HepG2 (cell line): ENCODE measurements around the gene ROM1. TPM values are rescaled to one million over a fixed set of nuclear protein-coding genes. Genes with fewer than 3 reads are reported as not detected.

Experiments
- ARNT ChIP-seq: fragments of 450-650 bp; IDR thresholded peaks from 2 replicates; pipeline ENCODE4 v1.6.1; 2017
- BHLHE40 ChIP-seq: IDR thresholded peaks from 2 replicates; pipeline ENCODE4 v1.6.1; 2011; ENCODE audit warnings: low read length, improper control_type of control experiment
- FOXA3 ChIP-seq: IDR thresholded peaks from 2 replicates; pipeline ENCODE4 v1.6.1; 2016; ENCODE audit warnings: missing genetic modification reagents, missing compliant biosample characterization
- FOXJ3 ChIP-seq: sonication (generic); formaldehyde crosslinking; IDR thresholded peaks from 2 replicates; pipeline ENCODE4 v1.4.0; 2020; ENCODE audit warnings: missing genetic modification reagents, mild to moderate bottlenecking, borderline replicate concordance
- FOXK2 ChIP-seq: fragments of 450-650 bp; IDR thresholded peaks from 2 replicates; pipeline ENCODE4 v1.6.1; 2016
- FOXM1 ChIP-seq: sonication (generic); formaldehyde crosslinking; IDR thresholded peaks from 2 replicates; pipeline ENCODE4 v1.5.0; 2020; ENCODE audit warnings: missing genetic modification reagents
- GATAD1 ChIP-seq: IDR thresholded peaks from 2 replicates; pipeline ENCODE4 v1.6.1; 2016; ENCODE audit warnings: missing genetic modification reagents, missing compliant biosample characterization
- HIVEP1 ChIP-seq: sonication (generic); formaldehyde crosslinking; IDR thresholded peaks from 2 replicates; pipeline ENCODE4 v1.4.0; 2020; ENCODE audit warnings: mild to moderate bottlenecking, missing genetic modification reagents
- HNF4A ChIP-seq: sonication (generic); formaldehyde crosslinking; IDR thresholded peaks from 2 replicates; pipeline ENCODE4 v1.4.0; 2020; ENCODE audit warnings: missing genetic modification reagents
- IKZF1 ChIP-seq: fragments of 450-650 bp; IDR thresholded peaks from 2 replicates; pipeline ENCODE4 v1.7.1; 2016
- KDM3A ChIP-seq: IDR thresholded peaks from 2 replicates; pipeline ENCODE4 v1.6.1; 2018; ENCODE audit warnings: low read depth, missing compliant biosample characterization
- KDM4B ChIP-seq: sonication (generic); formaldehyde crosslinking; IDR thresholded peaks from 2 replicates; pipeline ENCODE4 v1.4.0; 2020; ENCODE audit warnings: missing genetic modification reagents
- KLF16 ChIP-seq, 2 experiments: sonication (generic) in 1 of 2; formaldehyde crosslinking in 1 of 2; IDR thresholded peaks; 2 replicates each; pipeline versions ENCODE4 v1.6.1 to v1.8.0; 2016 to 2023; ENCODE audit warnings: missing genetic modification reagents in 2 of 2, missing compliant biosample characterization in 1 of 2
- MEIS2 ChIP-seq: sonication (generic); formaldehyde crosslinking; IDR thresholded peaks from 2 replicates; pipeline ENCODE4 v1.9.0; 2021; ENCODE audit warnings: mild to moderate bottlenecking, missing genetic modification reagents
- MTA3 ChIP-seq: sonication (generic); formaldehyde crosslinking; IDR thresholded peaks from 2 replicates; pipeline ENCODE4 v1.4.0; 2020; ENCODE audit warnings: missing genetic modification reagents
- NFE2 ChIP-seq: sonication (generic); formaldehyde crosslinking; IDR thresholded peaks from 2 replicates; pipeline ENCODE4 v1.4.0; 2020; ENCODE audit warnings: missing genetic modification reagents
- PHF8 ChIP-seq: sonication (generic); formaldehyde crosslinking; IDR thresholded peaks from 2 replicates; pipeline ENCODE4 v1.5.0; 2020; ENCODE audit warnings: missing genetic modification reagents
- RAD51 ChIP-seq: fragments of 450-650 bp; IDR thresholded peaks from 2 replicates; pipeline ENCODE4 v1.6.1; 2016; ENCODE audit warnings: borderline replicate concordance
- SALL2 ChIP-seq: sonication (generic); formaldehyde crosslinking; IDR thresholded peaks from 2 replicates; pipeline ENCODE4 v1.8.1; 2023; ENCODE audit warnings: mild to moderate bottlenecking, missing genetic modification reagents, inconsistent platforms
- SP1 ChIP-seq, 2 experiments: fragments of 450-650 bp in 1 of 2; sonication (generic) in 1 of 2; formaldehyde crosslinking in 1 of 2; IDR thresholded peaks; 2 replicates each; pipeline versions ENCODE4 v1.4.0 to v1.6.1; 2016 to 2020; ENCODE audit warnings: missing genetic modification reagents in 1 of 2
- SRSF9 ChIP-seq: fragments of 200-400 bp; formaldehyde crosslinking; IDR thresholded peaks from 2 replicates; pipeline ENCODE4 v1.6.1; 2018; ENCODE audit warnings: borderline replicate concordance, mild to moderate bottlenecking, low read depth, low read length; ENCODE audit not compliant: insufficient read depth, poor library complexity, severe bottlenecking
- ZBTB7B ChIP-seq: sonication (generic); formaldehyde crosslinking; IDR thresholded peaks from 2 replicates; pipeline ENCODE4 v1.4.0; 2020; ENCODE audit warnings: missing genetic modification reagents
- ZNF18 ChIP-seq: sonication (generic); formaldehyde crosslinking; IDR thresholded peaks from 2 replicates; pipeline ENCODE4 v1.8.0; 2022; ENCODE audit warnings: mild to moderate bottlenecking, missing genetic modification reagents; ENCODE audit not compliant: insufficient replicate concordance
- ZNF234 ChIP-seq: sonication (generic); formaldehyde crosslinking; conservative IDR thresholded peaks from 2 replicates; pipeline ENCODE4 v1.5.1; 2020; ENCODE audit warnings: mild to moderate bottlenecking, missing genetic modification reagents
- ZNF329 ChIP-seq: sonication (generic); formaldehyde crosslinking; IDR thresholded peaks from 2 replicates; pipeline ENCODE4 v1.9.0; 2021; ENCODE audit warnings: low read depth, mild to moderate bottlenecking, missing genetic modification reagents
- ZNF414 ChIP-seq: sonication (generic); formaldehyde crosslinking; IDR thresholded peaks from 2 replicates; pipeline ENCODE4 v1.5.0; 2020; ENCODE audit warnings: missing genetic modification reagents
- ZNF83 ChIP-seq: sonication (generic); formaldehyde crosslinking; IDR thresholded peaks from 2 replicates; pipeline ENCODE4 v1.4.0; 2020; ENCODE audit warnings: missing genetic modification reagents, mild to moderate bottlenecking, borderline replicate concordance
- ZSCAN21 ChIP-seq: sonication (generic); formaldehyde crosslinking; IDR thresholded peaks from 2 replicates; pipeline ENCODE4 v1.8.0; 2022; ENCODE audit warnings: mild to moderate bottlenecking, missing genetic modification reagents, moderate library complexity, borderline replicate concordance
- polyA plus RNA-seq, 8 experiments: library from polyadenylated mRNA; depleted of rRNA in 3 of 8; stranded (reverse) in 7 of 8; unstranded in 1 of 8; fragments of >200 nt; fragmentation: Illumina TruSeq in 4 of 8; extraction: Trizol in 4 of 8; gene quantifications; 2 replicates each; pipeline versions ENCODE4 v1.2.1 to v1.2.3, GENCODE V29; 2011 to 2016; ENCODE audit warnings: low read depth in 4 of 8, missing spikeins in 1 of 8, mixed read lengths in 1 of 8; ENCODE audit not compliant: insufficient read depth in 1 of 8
- total RNA-seq, 5 experiments: library from RNA; depleted of rRNA; stranded (reverse); fragments of >200 nt; fragmentation: Illumina TruSeq; extraction: Trizol; gene quantifications; 2 replicates each; pipeline ENCODE4 v1.2.3, GENCODE V29; 2016; ENCODE audit warnings: low read depth in 1 of 5

Gene ROM1
- total and polyA plus RNA-seq, 2 of the 13 experiments (the other 11 are each of a cell fraction or from before 2014, with no cell fraction given): 1.2 to 2.4 TPM

GRCh38 chr11:62612366-62613290 lies at the start of gene ROM1, which contains the start of gene EML3 (continued):
- TF ChIP-seq ZNF414 (CRISPR knock-in tag): peak; percentile 24; the same call in 1 of the 2 replicates
- no peak for TF ChIP-seq KLF16 (CRISPR knock-in tag; IDR thresholded peaks at IDR 0.05)
- no peak for TF ChIP-seq KDM4B (CRISPR knock-in tag)
- no peak for TF ChIP-seq ZNF234
- TF ChIP-seq NFE2: no peak
- TF ChIP-seq MEIS2 (CRISPR knock-in tag): 0 out of 2 replicates have a peak, but pooled peaks have one; percentile 9
- TF ChIP-seq FOXK2: no peak
- peak; percentile 28; the same call in 1 of the 2 replicates for TF ChIP-seq PHF8 (CRISPR knock-in tag)
- no peak for TF ChIP-seq FOXA3 (CRISPR knock-in tag)
- TF ChIP-seq IKZF1: no peak
- no peak for TF ChIP-seq KDM3A (CRISPR knock-in tag)
- no peak for TF ChIP-seq SRSF9
- no peak for TF ChIP-seq ZNF83
- no peak for TF ChIP-seq ZNF329 (CRISPR knock-in tag)
- no peak for TF ChIP-seq RAD51
- TF ChIP-seq ZNF18 (CRISPR knock-in tag): no peak
- TF ChIP-seq ZBTB7B (CRISPR knock-in tag): 0 out of 2 replicates have a peak, but pooled peaks have one; percentile 25
- TF ChIP-seq ARNT: no peak
- TF ChIP-seq GATAD1 (CRISPR knock-in tag): 0 out of 2 replicates have a peak, but pooled peaks have one; percentile 11
- TF ChIP-seq HIVEP1 (CRISPR knock-in tag): peak; percentile 46; the same call in 1 of the 2 replicates
- TF ChIP-seq ZSCAN21 (CRISPR knock-in tag): no peak; the same call in 1 of the 2 replicates
- no peak for TF ChIP-seq SALL2 (CRISPR knock-in tag)
- TF ChIP-seq MTA3 (CRISPR knock-in tag): no peak
- TF ChIP-seq FOXM1 (CRISPR knock-in tag): no peak
- no peak for TF ChIP-seq SP1 (IDR thresholded peaks at IDR 0.05)
- TF ChIP-seq SP1 (CRISPR knock-in tag; IDR thresholded peaks at IDR 0.05): no peak
- TF ChIP-seq HNF4A (CRISPR knock-in tag): no peak
- TF ChIP-seq FOXJ3: no peak
- no peak for TF ChIP-seq BHLHE40
